Measurements from ENCODE around the gene CTXND1.

Gene CTXND1

GRCh38 chr15:80289528-80290495 is 37.8 kb upstream of the CTXND1 start:
- Histone ChIP-seq H3K9me2 (replicated peaks; ENCODE audit: low read depth, low read length) (no peaks in the 10 kb centered on the region), H3K4me2 (ENCODE audit: low read depth, low read length, poor library complexity, severe bottlenecking) (no peak overlapping the region), H3K36me3 (ENCODE audit: insufficient read depth, low read length) (no peaks in the 10 kb centered on the region), H3F3A (ENCODE audit: low read depth) (no peaks in the 10 kb centered on the region), H4K20me1 (ENCODE audit: insufficient read depth, low read length, poor library complexity, severe bottlenecking) (no peaks in the 10 kb centered on the region), H3K27me3 (ENCODE audit: insufficient read depth, low read length, poor library complexity, severe bottlenecking) (no peaks in the 10 kb centered on the region), H3K79me2 (ENCODE audit: insufficient read depth, low read length) (no peaks in the 10 kb centered on the region), H2AFZ (ENCODE audit: low read length) (no peak overlapping the region; the same call in 1 of the 2 replicates), H3K9me3 (ENCODE audit: insufficient read depth, low read depth, low read length) (no peaks in the 10 kb centered on the region), H3K9ac (ENCODE audit: low read depth, low read length, poor library complexity, severe bottlenecking) (no peak overlapping the region), H3K4me3 (ENCODE audit: low read length, poor library complexity, severe bottlenecking) (peak overlapping the region; percentile 2), H3K4me1 (ENCODE audit: insufficient read depth, low read length, poor library complexity, severe bottlenecking) (no peaks in the 10 kb centered on the region)
- no peak for TF ChIP-seq CTCF (conservative IDR thresholded peaks at IDR 0.05; ENCODE audit: low read length)
- TF ChIP-seq EZH2phosphoT487 (IDR thresholded peaks at IDR 0.05; ENCODE audit: borderline replicate concordance), result no peak

- Histone ChIP-seq H4K20me1 (ENCODE audit: insufficient read depth, low read length, poor library complexity, severe bottlenecking) (no peaks in the 10 kb centered on the region), H3K27me3 (ENCODE audit: insufficient read depth, low read length, poor library complexity, severe bottlenecking) (no peaks in the 10 kb centered on the region), H3K4me1 (ENCODE audit: insufficient read depth, low read length, poor library complexity, severe bottlenecking) (no peaks in the 10 kb centered on the region), H3K9me3 (ENCODE audit: insufficient read depth, low read depth, low read length) (no peaks in the 10 kb centered on the region), H3K36me3 (ENCODE audit: insufficient read depth, low read length) (no peaks in the 10 kb centered on the region), H3K9me2 (replicated peaks; ENCODE audit: low read depth, low read length) (no peaks in the 10 kb centered on the region), H3K79me2 (ENCODE audit: insufficient read depth, low read length) (no peaks in the 10 kb centered on the region), H2AFZ (ENCODE audit: low read length) (no peak overlapping the region), H3K9ac (ENCODE audit: low read depth, low read length, poor library complexity, severe bottlenecking) (no peak overlapping the region), H3K4me3 (ENCODE audit: low read length, poor library complexity, severe bottlenecking) (no peak overlapping the region), H3K4me2 (ENCODE audit: low read depth, low read length, poor library complexity, severe bottlenecking) (no peak overlapping the region), H3F3A (ENCODE audit: low read depth) (no peaks in the 10 kb centered on the region)
- TF ChIP-seq EZH2phosphoT487 (IDR thresholded peaks at IDR 0.05; ENCODE audit: borderline replicate concordance), result no peak
- no peak for TF ChIP-seq CTCF (conservative IDR thresholded peaks at IDR 0.05; ENCODE audit: low read length)
These were observed 36.1 kb upstream of the CTXND1 start for GRCh38 chr15:80288131-80288530.

GRCh38 chr15:80286055-80286454 is 34.0 kb upstream of the CTXND1 start:
- Histone ChIP-seq H3K27me3 (ENCODE audit: insufficient read depth, low read length, poor library complexity, severe bottlenecking) (no peaks in the 10 kb centered on the region), H3K9me2 (replicated peaks; ENCODE audit: low read depth, low read length) (no peaks in the 10 kb centered on the region), H3K9me3 (ENCODE audit: insufficient read depth, low read depth, low read length) (no peaks in the 10 kb centered on the region), H4K20me1 (ENCODE audit: insufficient read depth, low read length, poor library complexity, severe bottlenecking) (no peaks in the 10 kb centered on the region), H3F3A (ENCODE audit: low read depth) (no peaks in the 10 kb centered on the region), H3K4me1 (ENCODE audit: insufficient read depth, low read length, poor library complexity, severe bottlenecking) (no peaks in the 10 kb centered on the region), H3K4me3 (ENCODE audit: low read length, poor library complexity, severe bottlenecking) (no peak overlapping the region), H3K36me3 (ENCODE audit: insufficient read depth, low read length) (no peaks in the 10 kb centered on the region), H3K4me2 (ENCODE audit: low read depth, low read length, poor library complexity, severe bottlenecking) (no peak overlapping the region), H3K79me2 (ENCODE audit: insufficient read depth, low read length) (no peaks in the 10 kb centered on the region), H3K9ac (ENCODE audit: low read depth, low read length, poor library complexity, severe bottlenecking) (no peak overlapping the region), H2AFZ (ENCODE audit: low read length) (no peak overlapping the region)
- TF ChIP-seq CTCF (conservative IDR thresholded peaks at IDR 0.05; ENCODE audit: low read length), result no peak

Data from Loucy (cell line).